ENCODE results near the gene NOXRED1. TPM values are rescaled to one million over a fixed set of nuclear protein-coding genes. Genes with fewer than 3 reads are reported as not detected.

Gene NOXRED1
- total RNA-seq, 4 donors from 2014 or later: 0.68 to 2.2 (median 1.4) TPM

DNA sequence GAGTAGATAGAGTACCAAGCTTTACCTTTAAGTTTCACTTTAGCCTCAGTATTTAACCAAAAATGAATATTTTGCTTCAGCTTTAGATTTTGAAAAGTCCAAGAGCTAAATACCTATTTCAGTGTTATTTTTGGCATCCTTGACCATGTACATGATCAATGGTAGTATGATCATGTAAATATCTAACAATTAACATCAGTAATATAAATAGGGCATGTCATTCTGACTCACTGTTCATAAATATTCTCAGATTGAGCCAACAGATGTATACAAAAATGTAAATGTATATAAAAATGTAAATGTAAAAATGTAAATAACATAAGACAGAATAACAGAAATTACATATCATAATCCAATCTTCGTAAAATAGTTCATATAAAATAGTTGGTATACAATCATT lies 15.3 kb upstream of the NOXRED1 start:
- intact Hi-C loops (cut with DNase I; ENCODE audit: low total_unique reads) (no loop called here), in situ Hi-C loops (cut with MboI; ENCODE audit: low pct_ligation_motif_present in 1 of 4, low pct_unique_long_range_greater_than_20kb in 1 of 4, low sequenced_read_pairs in 3 of 4) (no loop called here)
- TF ChIP-seq EP300 (IDR thresholded peaks at IDR 0.05; ENCODE audit: low read depth) (no peak), POLR2A (IDR thresholded peaks at IDR 0.05) (no peak), POLR2AphosphoS5 (IDR thresholded peaks at IDR 0.05) (no peak)
- TF ChIP-seq, protein P1, sequence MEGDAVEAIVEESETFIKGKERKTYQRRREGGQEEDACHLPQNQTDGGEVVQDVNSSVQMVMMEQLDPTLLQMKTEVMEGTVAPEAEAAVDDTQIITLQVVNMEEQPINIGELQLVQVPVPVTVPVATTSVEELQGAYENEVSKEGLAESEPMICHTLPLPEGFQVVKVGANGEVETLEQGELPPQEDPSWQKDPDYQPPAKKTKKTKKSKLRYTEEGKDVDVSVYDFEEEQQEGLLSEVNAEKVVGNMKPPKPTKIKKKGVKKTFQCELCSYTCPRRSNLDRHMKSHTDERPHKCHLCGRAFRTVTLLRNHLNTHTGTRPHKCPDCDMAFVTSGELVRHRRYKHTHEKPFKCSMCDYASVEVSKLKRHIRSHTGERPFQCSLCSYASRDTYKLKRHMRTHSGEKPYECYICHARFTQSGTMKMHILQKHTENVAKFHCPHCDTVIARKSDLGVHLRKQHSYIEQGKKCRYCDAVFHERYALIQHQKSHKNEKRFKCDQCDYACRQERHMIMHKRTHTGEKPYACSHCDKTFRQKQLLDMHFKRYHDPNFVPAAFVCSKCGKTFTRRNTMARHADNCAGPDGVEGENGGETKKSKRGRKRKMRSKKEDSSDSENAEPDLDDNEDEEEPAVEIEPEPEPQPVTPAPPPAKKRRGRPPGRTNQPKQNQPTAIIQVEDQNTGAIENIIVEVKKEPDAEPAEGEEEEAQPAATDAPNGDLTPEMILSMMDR (IDR thresholded peaks at IDR 0.05): no peak
- Histone ChIP-seq H3K27ac (no peak overlapping the region), H3K4me3 (no peak overlapping the region), H3K4me1 (no peaks in the 10 kb centered on the region), H3K9me3 (no peaks in the 10 kb centered on the region), H3K27me3 (no peaks in the 10 kb centered on the region), H3K36me3 (peaks cover 0 to 70% (median 30%) of the 10 kb centered on the region in 4 donors)
- 98 to 100% methylated on average over 1 of the region's 1 CpG for WGBS, 2 donors (ENCODE audit: low coverage in 1 of 2)
- no peak for DNase-seq

DNA sequence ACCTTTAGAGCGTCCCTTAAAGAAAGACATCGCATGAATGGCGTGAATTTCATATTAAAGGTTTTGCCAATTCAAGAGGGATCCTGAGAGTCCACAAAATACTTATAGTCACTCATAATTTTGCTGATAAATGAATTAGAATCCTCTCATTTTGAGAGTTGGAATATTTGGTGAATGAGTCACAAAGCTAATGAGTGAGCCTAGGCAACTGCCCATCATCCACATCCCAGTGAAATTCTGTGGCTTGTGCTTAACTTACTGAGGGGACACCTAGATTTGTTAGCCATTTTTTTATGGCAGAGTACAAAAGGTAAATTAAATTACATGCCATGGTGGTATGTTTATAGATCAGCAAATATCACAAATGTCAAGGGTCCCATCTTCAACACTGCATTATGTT lies 12.7 kb upstream of the NOXRED1 start:
- H3K27ac ChIP-seq: no peak overlapping the region
- peaks cover 0 to 67% (median 34%) of the 10 kb centered on the region in 4 donors for H3K36me3 ChIP-seq
- intact Hi-C loops (cut with DNase I; ENCODE audit: low total_unique reads): no loop called here
- no peaks in the 10 kb centered on the region for H3K27me3 ChIP-seq
- 88 to 100% methylated on average over 2 to 3 of the region's 3 CpGs for WGBS, 2 donors (ENCODE audit: low coverage in 1 of 2)
- H3K9me3 ChIP-seq: no peaks in the 10 kb centered on the region
- no peak for TF ChIP-seq EP300 (IDR thresholded peaks at IDR 0.05; ENCODE audit: low read depth)
- no peak for TF ChIP-seq POLR2AphosphoS5 (IDR thresholded peaks at IDR 0.05)
- no peak for TF ChIP-seq POLR2A (IDR thresholded peaks at IDR 0.05)
- TF ChIP-seq, protein P1 (IDR thresholded peaks at IDR 0.05): no peak
- DNase-seq: no peak
- no peaks in the 10 kb centered on the region for H3K4me1 ChIP-seq
- in situ Hi-C loops (cut with MboI; ENCODE audit: low pct_ligation_motif_present in 1 of 4, low pct_unique_long_range_greater_than_20kb in 1 of 4, low sequenced_read_pairs in 3 of 4): no loop called here
- no peak overlapping the region for H3K4me3 ChIP-seq

DNA sequence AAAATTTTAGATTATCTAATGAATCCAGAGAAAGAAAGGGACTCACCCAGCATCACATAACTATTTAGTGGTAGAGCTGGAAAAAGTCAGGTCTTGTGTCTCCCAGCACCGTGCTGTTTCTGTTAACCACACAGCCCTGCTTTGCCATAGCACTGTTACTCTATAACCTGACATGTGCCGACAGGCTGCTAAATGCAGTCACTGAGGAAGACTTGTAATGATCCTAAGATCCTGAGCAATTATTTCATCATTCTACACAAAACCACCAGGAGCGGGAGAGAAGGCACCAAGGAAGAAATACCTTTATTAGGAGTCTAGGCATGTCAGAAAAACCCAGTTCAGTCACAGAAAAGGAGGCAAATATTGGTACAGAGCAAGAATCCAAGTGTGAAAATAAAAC lies 3.1 kb upstream of the NOXRED1 start:
- no peaks in the 10 kb centered on the region for H3K4me1 ChIP-seq
- intact Hi-C loops (cut with DNase I; ENCODE audit: low total_unique reads) (no loop called here), in situ Hi-C loops (cut with MboI; ENCODE audit: low pct_ligation_motif_present in 1 of 4, low pct_unique_long_range_greater_than_20kb in 1 of 4, low sequenced_read_pairs in 3 of 4) (no loop called here)
- H3K27ac ChIP-seq: no peak overlapping the region
- H3K36me3 ChIP-seq: peaks cover 0 to 75% (median 37%) of the 10 kb centered on the region in 4 donors
- no peak for TF ChIP-seq EP300 (IDR thresholded peaks at IDR 0.05; ENCODE audit: low read depth)
- TF ChIP-seq, protein P1 (IDR thresholded peaks at IDR 0.05): no peak
- no peak for TF ChIP-seq POLR2A (IDR thresholded peaks at IDR 0.05)
- no peak for TF ChIP-seq POLR2AphosphoS5 (IDR thresholded peaks at IDR 0.05)
- no peak overlapping the region for H3K4me3 ChIP-seq
- WGBS, 2 donors (ENCODE audit: low coverage in 1 of 2): 92 to 95% methylated on average over 3 of the region's 3 CpGs
- no peaks in the 10 kb centered on the region for H3K9me3 ChIP-seq
- no peaks in the 10 kb centered on the region for H3K27me3 ChIP-seq
- DNase-seq: no peak

DNA sequence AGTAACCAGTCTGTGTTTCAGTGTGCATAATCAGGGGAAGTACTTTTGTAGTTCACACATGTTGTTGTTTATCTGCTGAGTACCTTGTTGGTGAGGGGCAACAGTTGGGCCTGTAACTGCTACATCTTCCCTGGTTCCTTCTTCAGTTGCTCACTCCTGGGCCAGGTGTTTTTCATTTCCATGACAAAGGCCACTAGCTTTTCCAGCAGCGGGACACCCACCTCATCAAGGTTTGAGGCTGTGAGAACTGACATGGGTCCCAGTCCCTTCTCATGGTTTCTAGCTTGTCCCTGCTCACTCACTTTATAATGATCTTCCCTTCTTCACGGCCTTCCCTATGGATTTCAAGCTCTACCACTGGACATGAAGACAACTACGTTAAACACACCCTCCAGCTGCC lies 1.5 kb upstream of the NOXRED1 start:
- intact Hi-C loops (cut with DNase I; ENCODE audit: low total_unique reads): no loop called here
- 82 to 91% methylated on average over 3 of the region's 3 CpGs for WGBS, 2 donors (ENCODE audit: low coverage in 1 of 2)

More for the DNA sequence above, 1.5 kb upstream of the NOXRED1 start:
- H3K36me3 ChIP-seq: peaks cover 0 to 69% (median 33%) of the 10 kb centered on the region in 4 donors
- H3K27ac ChIP-seq: no peak overlapping the region
- no peaks in the 10 kb centered on the region for H3K4me1 ChIP-seq
- in situ Hi-C loops (cut with MboI; ENCODE audit: low pct_ligation_motif_present in 1 of 4, low pct_unique_long_range_greater_than_20kb in 1 of 4, low sequenced_read_pairs in 3 of 4): no loop called here
- no peaks in the 10 kb centered on the region for H3K27me3 ChIP-seq
- TF ChIP-seq EP300 (IDR thresholded peaks at IDR 0.05; ENCODE audit: low read depth) (no peak), POLR2AphosphoS5 (IDR thresholded peaks at IDR 0.05) (no peak), POLR2A (IDR thresholded peaks at IDR 0.05) (no peak)
- TF ChIP-seq, protein P1 (IDR thresholded peaks at IDR 0.05): no peak
- H3K4me3 ChIP-seq: no peak overlapping the region
- no peaks in the 10 kb centered on the region for H3K9me3 ChIP-seq
- no peak for DNase-seq

Measured in transverse colon (tissue), 4 donors.